Ureter (tissue), 1 donor: ENCODE measurements around the gene GRB2. TPM values are rescaled to one million over a fixed set of nuclear protein-coding genes. Genes with fewer than 3 reads are reported as not detected.
A peak's percentile ranks its signal among the peaks of the same experiment; 100 is the strongest.
"Not testable (repeated sequence)": the region's sequence is repeated elsewhere in the genome, so short reads cannot be mapped to it uniquely, and the experiment has no call there.

ENCODE experiments used
- DNase-seq: peaks from one replicate; pipeline ENCODE4 v3.0.0-alpha.2; 2020; ENCODE audit warnings: low spot score
- total RNA-seq: library from RNA; stranded (reverse); gene quantifications from one replicate; pipeline ENCODE4 v1.2.4, GENCODE V29; 2023
- donor health status: DM: yes; HTN: yes; CAD: no.

GRB2 gene
- total RNA-seq, 1 donor from 2014 or later = 79.0 TPM

DNA sequence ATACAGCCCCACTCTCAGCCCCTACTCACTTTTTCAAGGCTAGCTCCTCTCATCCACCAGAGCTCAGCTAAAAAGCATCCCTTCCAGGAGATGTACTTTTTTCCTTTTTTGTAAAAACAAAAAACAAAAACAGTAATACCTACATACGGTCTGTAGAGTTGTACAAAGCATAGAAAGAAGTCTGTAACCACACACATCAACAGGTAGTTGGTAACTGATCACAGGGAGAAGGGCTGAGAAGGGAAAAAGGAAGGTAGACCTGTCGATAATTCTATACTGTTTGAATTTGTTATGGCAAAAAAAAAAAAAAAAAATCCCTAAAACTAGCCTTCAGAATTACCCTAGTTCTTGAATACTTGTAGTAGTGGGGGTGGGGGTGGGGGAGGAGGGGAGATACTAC lies 117.1 kb downstream of the GRB2 start:
- no peak for DNase-seq

DNA sequence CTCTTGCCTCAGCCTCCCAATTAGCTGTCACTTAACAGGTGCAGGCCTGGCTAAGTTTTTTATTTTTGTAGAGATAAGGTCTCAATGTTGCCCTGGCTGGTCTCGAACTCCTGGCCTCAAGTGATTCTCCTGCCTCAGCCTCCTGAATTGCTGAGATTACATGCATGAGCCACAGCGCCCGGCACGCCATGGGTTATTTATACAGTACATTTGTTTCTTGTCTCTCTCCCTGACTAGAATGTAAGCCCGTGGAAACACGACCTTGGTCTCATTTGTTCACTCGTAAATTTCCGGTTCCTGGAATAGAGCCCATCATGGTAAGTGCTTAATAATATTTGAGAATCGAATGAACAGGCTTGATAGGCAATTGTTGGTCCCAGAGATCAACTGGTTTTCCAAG lies 118.3 kb downstream of the GRB2 start:
- no peak for DNase-seq

DNA sequence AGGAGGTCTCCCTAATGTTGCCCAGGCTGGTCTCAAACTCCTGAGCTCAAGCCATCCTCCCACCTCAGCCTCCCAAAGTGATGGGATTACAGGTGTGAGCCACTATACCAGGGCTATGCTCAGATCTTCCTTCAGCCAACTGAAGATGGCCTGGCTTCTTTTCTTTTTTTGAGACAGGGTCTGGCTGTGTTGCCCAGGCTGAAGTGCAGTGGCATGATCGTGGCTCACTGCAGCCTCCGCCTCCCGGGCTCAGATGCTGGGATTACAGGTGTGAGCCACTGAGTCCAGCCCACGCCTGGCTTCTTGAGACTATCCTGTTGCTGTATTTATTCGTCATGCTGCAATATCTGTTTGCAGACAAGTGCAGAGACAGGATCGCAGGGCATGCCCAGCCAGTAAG lies 120.4 kb downstream of the GRB2 start:
- DNase-seq = no peak

DNA sequence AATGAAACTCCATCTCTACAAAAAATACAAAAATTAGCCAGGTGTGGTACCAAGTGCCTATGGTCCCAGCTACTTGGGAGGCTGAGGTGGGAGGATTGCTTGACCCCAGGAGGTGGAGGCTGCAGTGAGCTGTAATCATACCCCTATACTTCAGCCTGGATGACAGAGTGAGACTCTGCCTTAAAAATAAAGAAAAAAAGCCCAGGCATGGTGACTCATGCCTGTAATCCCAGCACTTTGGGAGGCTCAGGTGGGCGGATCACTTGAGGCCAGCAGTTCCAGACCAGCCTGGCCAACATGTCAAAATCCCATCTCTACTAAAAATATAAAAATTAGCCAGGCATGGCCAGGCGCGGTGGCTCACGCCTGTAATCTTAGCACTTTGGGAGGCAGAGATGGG lies 125.3 kb downstream of the GRB2 start:
- DNase-seq = not testable (repeated sequence)

DNA sequence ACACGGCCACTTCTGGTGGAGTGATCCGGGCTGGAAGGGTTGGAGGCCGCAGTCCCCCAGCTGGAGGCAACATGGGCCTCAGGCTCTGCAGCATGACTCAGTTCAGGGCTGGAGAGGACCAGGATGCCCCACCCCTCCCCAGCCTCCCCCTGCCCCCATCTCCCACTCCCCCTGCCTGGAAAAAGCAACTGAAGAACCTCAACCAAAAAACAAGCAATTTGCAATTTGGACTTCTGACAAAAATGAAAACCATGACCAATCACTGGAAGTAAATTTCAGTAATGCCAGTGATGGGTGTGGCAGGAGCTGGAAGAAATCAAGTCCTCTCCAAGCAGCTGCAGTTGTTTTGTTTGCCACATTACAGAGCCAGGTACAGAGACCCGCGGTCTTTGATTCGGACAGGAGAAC lies 127.8 kb downstream of the GRB2 start:
- no peak for DNase-seq

DNA sequence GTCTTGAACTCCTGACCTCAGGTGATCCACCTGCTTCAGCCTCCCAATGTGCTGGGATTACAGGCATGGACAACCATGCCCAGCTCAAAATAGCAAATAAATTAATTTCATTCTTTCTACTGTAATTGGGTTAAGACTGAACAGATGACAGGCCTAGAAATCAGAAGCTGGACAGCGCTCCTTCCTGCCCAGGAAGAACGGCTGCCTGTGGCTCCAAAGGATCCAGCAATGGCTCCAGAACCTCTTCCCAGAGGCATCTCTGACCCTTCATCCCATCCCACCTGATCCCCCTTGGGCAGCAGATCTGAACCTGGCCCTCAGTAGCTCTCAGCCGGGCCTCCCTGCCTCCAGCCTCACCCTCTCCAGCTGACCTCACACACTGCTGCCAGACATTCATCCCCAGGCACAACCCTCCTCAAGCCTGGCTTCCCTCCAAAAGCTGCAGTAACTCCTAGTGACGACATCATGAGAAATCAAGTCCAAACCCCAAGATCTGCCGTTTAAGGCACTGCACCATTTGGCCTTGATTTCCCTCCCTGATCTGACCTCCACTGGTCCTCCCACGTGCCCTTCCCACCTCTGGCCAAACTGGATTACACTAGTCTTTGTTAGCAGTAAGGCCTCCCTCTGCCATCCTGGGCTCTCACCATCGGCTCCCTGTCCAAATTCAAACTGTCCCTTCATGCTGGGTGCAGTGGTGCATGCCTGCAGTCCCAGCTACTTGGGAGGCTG lies 131.3 kb downstream of the GRB2 start:
- DNase-seq = no peak

DNA sequence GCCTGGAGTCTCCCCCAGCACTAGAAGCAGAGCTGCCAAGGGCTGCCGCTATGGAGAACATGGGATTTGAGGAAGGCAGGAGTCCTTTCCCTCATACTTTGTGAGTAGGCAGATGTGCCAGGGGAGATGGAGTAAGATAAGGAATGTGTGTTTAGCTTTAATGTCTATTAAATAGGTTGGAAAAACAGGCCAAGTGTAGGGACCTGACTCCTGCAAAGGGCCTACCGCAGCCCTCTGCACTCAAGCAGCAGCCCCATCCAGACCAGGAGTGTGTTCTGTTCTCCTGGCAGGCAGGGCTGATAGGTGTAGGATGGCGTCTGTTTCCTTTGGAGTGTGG lies 132.7 kb downstream of the GRB2 start:
- no peak for DNase-seq

DNA sequence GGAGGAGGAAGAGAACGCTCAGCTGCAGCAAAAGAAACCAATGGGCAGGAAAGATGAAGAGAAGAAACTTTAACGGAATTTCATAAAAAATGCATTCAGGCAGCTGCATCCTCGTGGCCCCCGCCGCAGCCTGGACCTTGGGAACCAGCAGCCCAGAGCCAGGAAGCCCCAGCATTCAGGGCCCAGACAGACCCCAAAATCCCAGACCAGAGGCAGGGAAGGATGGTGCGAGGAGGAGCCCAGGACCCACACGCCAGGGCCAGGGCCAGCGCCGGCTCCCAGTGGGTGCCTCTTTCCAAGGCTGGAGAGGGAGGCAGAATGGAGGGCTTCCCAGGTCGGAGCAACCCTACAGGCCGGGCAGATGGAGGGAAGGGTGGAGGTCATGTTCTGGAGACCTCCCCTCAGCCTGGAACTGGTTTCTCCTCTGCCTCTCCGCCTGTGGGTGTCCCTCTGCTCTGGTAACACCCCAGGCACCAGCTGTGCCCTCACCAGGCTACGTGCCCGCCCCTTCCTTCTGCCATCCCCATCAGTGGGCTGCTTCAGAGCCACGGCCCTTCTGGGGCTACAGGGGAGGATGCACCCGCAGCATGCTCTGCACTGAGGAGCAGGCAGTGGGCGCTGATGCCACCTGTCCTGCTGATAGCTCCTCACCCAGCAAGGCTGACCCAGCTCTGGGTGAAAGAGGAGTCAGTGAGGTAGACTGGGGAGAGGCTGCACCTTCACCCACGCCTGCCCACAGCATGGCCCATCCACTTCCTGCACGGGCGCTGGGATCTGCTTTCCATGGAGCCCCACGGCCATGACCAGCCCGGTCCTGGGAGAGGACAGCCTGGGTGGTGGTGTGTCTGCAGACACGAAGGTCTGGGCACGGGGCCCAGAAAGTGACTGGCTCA lies 133.3 kb downstream of the GRB2 start:
- DNase-seq = no peak

DNA sequence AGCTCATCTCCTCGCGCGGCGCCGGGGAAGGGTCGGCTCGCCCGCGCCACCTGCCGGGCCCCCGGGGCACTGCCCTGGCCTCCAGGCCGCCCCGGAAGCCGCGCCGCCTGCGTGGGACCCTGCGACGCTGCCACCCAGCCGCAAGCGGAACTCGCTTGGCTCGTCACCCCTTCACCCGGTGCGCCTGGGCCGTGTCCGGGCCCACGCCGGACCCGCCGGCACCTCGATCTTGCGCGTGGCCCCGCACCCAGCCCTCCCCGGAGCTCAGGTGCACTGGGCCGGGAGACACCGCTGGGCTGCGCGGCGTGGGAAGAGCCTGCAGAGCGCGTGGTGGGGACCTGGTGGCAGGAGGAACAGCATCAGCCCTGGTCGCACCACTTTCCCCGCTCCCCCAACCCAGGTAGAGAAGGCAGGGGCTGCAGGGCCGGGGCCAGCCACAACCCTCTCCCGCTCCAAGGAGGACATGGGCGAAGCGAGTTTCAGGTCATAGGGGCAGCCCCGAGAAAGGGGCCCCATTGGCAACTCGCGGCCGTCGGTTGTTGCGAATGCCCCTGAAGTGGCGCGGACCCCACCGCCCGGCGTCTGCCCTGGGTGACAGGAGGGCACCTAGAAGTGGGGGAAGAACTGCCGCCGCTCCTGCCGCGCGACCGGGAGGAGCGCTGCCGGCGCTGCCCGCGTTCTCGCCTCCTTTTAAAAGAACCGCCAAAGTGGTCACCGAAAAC lies 134.1 kb downstream of the GRB2 start:
- peak; percentile 76 for DNase-seq

DNA sequence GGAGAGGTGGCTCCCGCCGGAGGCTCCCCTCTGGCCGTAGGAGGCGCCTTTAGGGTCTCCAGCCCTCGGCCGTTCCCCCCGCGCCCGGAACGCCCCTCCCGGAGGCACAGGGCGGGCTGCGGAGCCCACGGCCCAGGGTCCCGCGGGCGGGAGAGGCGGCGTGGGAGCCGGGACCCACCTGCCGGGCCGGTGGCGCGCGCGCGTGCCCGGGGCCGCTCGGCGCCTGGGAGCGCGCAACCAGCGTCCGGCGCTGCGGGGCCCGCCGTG lies 134.6 kb downstream of the GRB2 start, which contains the start of gene MIF4GD:
Gene MIF4GD (minus strand): TSS at position 266 of the 267 bp plus-strand sequence. CDS start 1,036 bp downstream, outside the sequence.
- DNase-seq = no peak

DNA sequence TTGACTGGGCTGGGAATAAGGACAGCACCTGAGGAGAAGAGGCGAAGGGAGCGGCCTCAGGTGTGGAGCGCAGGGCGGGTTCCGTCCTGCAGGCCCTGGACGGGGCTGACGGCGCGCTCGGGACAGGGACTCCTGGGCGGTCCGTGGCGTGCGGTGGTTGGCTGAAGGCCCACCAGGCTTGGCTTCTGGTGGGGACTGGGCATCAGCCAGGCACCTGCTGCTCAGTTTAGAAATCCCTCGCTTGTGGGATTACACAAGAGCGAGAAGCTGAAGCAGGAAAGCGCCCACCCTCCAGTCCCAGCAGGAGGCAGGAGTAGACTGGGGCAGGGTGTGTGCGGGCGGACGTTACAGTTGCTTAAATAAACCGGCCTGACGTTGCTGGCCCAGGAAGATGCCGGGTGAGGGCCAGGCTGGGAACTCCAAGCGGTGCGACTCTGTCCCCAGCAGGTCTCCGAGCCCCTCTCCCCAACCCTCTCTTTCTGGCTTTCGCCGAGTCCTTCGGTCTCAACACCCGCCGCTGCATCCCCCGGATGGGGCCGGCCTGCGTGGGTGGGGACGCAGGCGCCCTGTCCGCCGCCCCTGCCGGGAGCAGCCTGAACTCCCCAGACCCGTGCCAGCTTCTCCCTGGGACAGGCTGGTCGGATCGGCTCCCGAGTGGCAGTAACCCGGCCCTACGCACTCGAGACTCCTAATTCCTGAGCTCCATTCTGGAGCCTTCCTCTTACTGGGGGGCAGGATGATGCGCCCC lies 135.1 kb downstream of the GRB2 start:
- DNase-seq = peak; percentile 61

DNA sequence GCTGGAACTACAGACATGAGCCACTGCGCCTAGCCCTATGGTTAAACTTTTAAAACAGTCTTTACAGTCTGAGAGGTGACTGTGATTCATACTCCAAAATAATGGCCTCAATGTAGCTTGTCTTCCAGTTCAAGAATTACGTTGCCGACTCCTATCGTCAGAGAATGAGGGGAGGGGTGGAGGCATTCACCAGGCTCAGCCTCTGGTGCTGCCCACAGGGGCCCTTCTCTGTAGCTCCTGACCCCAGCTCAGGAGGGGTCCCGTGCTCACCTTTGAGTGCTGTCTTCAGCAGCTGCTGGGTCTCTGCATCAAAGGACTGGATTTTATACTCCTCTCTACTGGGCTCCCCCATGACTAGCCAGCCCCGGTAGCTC lies 135.6 kb downstream of the GRB2 start:
- no peak for DNase-seq

Other genes starting within 250 kb of the GRB2 start
- gene SUMO2, start 222.7 kb downstream of the GRB2 start, total RNA-seq = 326 TPM
- gene NUP85, start 200.0 kb downstream of the GRB2 start, total RNA-seq = 88.6 TPM
- 61.4 TPM for gene GGA3, start 144.1 kb downstream of the GRB2 start, total RNA-seq
- 57.0 TPM for gene MRPS7, start 143.8 kb downstream of the GRB2 start, total RNA-seq
- gene MIF4GD, start 134.4 kb downstream of the GRB2 start, total RNA-seq = 19.9 TPM
- gene SLC25A19, start 116.2 kb downstream of the GRB2 start, total RNA-seq = 8.8 TPM
- 73.2 TPM for gene TMEM94, start 51.0 kb upstream of the GRB2 start, total RNA-seq
- 60.8 TPM for gene CASKIN2, start 109.9 kb upstream of the GRB2 start, total RNA-seq
- gene TSEN54, start 110.8 kb upstream of the GRB2 start, total RNA-seq = 25.1 TPM
- gene LLGL2, start 120.0 kb upstream of the GRB2 start, total RNA-seq = 94.0 TPM
- gene MYO15B, start 182.1 kb upstream of the GRB2 start, total RNA-seq = 267 TPM
- 9.5 TPM for gene SMIM5, start 227.8 kb upstream of the GRB2 start, total RNA-seq